NCI-H2196 treated with DMSO at 0.1 percent for 48 hours (cell line): Measurements from ENCODE around the gene KANSL3.
"Not testable (repeated sequence)": the region's sequence is repeated elsewhere in the genome, so short reads cannot be mapped to it uniquely, and the experiment has no call there.

ENCODE experiments used
- DNase-seq: peaks from one replicate; lab custom pipeline; 2025; ENCODE audit not compliant: unreplicated experiment; lab: John Stamatoyannopoulos, UW

The KANSL3 gene

DNA sequence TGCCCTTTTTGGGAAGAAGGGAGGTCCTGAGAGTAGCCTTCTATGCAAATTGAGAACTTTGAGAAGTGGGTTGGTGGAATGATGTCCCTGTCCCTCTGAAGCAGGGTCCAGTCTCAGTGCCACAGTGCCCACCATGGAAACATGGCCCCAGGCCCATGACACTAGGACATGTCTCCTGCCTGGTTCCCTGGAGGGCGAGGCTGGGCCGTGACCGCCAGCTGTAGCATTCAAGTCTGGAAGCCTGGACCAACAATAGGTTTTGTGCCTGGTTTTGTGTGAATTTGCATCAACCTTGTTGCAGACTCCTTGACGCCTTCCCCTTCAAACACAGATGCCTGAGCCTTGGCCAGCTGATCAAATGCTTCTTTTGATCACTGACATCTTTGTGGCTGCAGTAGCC is 74.1 kb downstream of the KANSL3 start:
- no peak for DNase-seq

DNA sequence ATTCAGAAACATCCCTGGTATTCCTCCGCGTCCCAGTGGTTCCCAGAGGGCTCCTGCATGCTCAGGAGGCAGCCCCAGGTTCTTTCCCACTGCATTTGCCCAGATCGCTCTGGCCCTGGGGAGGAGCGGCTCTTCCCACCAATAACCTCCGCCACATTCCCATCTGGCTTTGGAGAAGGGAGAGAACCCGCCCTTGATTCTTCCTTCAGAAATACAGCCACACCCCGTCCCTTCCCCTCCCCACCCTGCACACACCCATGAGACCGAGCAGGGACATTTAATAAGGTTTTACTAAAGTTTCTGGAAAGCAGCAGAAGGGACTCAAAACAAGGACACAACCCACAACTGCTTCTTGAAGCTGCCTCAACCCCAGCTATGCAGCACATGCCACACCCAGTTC is 79.6 kb downstream of the KANSL3 start:
- DNase-seq, result no peak

DNA sequence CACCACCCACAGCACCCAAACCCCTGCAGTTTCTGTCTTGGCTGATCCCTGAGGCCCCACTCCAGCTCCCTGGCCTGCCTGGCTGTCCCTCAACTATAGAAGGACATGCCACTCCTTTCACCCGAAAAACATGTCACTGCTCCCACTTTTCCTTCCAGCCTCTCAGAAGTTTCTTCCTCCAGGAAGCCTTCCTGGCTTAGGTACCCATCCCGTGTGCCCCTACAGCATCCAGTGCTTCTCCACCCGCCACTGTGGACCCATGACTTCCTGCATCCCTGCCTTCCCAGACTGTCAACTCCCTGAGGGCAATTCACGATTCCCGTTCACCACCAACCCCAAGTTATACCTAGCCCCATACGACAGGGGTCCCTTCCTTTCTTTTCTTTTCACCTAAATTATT is 80.1 kb downstream of the KANSL3 start:
- DNase-seq, result no peak

DNA sequence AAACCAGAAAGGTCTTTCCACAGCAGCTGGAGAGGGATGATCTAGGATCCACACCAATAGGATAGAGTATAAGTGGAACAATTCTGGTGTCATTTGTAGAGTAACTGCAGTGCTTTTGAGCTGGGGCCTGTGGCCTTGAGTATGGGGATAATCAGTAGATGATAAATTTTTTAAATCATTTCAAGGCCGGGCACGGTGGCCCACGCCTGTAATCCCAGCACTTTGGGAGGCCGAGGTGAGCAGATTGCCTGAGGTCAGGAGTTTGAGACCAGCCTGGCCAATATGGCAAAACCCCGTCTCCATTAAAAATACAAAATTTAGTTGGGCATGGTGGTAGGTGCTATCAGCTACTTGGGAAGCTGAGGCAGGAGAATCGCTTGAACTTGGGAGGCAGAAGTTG is 80.7 kb downstream of the KANSL3 start:
- DNase-seq, result not testable (repeated sequence)

DNA sequence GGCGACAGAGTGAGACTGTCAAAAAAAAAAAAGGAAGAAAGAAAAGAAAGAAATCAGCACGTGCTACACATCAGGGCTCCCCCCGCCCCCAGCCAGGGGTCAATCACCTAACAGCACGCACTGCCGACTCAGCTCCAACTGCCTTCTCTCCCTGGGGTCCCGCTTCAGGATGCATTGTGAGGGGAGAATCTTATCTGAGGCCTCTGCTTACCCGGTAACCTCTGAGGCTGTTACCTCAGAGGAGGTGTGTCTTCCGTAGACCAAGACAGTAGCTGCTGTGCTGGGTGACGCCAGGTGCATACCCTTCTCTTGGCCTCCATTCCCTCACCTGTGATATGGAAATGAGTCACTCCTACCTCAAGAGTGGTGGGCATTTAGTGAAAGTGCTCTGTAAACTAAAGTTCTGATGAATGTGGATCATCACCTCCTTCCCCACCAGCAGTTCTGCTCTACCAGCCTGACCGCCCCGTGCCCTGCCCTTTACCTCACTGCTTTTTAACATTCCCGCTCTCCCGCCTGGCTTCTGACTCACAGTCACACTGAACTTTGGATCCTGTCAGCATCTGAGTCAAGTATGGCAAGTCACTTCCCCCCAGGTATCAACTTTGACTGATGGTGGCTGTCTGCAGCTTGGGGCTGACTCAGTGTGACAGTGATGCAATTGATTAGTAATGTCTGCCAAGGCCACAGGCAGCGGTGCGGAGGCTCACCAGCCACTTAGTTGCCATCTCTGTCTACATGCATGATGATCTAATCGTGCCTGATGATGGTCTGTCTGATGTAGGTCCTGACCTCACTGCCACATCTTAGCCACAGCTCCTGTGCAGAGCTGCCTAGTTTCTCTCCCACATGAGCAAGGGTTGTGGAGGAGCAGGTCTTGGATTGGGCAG is 81.4 kb downstream of the KANSL3 start:
- DNase-seq, result no peak

DNA sequence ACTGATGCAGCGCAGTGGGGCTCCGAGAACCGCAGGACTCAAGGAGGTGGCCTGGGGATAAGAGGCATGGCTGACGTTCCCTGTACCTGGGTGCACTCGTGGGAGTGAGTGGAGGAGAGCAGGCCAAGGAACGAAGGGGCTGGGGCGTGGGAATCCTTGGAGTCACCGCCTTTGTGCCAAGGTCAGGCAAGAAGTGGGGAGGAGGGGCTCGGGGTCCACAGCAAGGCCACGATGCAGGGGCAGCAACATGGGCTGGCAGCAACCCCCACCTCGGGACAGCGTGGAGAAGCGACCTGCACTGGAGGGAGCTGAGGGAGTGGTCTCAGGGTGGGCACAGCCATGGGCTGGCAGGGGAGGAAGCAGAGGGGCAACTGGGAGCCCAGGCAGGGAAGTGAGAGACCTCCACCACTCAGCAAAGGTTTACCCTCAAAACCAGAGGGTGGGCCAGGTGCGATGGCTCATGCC is 82.9 kb downstream of the KANSL3 start:
- no peak for DNase-seq

DNA sequence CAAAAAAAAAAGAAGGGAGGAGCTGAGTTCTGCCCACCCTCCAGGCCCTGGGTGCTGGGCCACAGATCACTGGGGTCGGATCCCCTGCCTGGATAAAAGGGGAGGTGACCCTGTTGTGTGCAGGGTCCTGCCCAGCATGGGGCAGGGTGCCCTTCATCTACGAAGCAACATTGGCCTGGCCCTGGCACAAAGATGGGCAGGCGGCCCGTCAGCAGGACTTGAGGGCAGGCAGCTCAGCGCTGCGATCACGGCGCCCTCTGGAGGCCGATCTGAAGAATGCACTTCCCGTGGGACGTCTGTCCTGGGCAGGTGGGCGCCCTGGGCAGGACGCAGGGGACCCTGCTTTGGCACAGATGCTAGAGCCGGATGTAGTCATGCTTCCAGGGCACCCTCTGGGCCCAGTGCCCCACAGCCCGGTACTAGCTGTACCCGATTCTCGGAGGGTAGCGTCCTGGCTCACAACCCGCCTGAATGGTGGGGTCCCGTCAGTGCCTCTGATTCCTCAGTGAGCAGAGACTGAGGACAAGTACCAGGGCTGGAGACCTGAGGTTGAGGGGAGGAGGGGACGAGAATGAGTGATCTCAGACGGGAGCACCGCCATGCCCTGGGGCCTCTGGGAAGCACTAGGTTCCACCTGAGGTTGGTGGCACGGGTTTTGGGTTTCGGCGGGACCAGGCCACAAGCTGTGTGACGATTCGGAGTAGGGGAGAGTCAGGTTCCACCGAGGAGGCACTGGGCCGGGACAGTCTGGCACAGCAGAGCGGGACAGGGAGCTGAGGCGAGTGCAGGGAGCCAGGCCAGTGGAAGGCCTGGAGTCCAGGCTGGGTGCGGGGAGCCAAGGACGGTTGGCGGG is 83.6 kb downstream of the KANSL3 start:
- DNase-seq, result peak; percentile 33

DNA sequence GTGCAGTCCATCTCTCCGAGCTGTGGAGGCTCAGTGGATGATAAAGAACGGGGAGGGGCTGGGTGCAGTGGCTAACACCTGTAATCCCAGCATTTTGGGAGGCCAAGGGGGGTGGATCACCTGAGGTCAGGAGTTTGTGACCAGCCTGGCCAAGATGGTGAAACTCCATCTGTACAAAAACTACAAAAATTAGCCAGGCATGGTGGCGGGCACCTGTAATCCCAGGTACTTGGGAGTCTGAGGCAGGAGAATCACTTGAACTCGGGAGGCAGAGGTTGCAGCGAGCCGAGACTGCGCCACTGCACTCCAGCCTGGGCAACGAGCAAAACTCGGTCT is 84.2 kb downstream of the KANSL3 start:
- not testable (repeated sequence) for DNase-seq

DNA sequence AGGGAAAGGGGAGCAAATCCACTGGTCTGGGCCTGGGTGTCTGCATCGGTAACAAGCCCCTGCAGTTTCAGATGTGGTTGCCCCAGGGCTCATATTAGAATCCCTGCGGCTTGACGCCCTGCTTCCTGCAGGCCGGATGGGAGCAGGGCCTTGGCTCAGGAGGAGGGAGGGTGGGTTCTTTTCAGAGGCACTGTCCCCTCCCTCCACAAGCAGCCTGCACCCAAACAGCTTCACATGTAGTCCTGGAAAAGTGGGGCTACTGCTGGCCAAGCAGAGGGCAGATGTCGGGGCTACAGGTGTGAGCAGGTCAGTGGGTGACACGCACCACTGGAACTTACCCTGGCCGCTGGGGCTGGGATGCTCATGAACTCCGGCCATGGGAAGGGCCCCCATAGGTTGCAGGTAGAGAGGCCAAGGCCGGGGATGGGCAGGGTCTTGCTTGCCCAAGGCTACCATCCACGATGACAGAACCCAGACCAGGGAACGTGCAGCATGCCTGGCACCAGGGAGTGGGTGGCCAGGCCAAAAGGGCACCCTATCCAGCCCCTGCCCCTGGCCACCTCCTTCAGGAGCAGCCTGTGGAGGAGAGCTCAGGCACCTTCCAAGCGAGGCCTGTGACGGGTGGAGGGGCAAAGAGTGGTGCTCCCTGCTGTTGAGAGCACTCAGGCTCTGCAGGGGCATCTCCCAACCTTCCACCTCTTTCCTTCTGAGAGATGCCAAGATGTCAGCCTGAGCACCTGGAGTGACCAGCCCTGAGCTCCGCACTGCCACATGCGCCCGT is 84.7 kb downstream of the KANSL3 start:
- DNase-seq, result no peak

DNA sequence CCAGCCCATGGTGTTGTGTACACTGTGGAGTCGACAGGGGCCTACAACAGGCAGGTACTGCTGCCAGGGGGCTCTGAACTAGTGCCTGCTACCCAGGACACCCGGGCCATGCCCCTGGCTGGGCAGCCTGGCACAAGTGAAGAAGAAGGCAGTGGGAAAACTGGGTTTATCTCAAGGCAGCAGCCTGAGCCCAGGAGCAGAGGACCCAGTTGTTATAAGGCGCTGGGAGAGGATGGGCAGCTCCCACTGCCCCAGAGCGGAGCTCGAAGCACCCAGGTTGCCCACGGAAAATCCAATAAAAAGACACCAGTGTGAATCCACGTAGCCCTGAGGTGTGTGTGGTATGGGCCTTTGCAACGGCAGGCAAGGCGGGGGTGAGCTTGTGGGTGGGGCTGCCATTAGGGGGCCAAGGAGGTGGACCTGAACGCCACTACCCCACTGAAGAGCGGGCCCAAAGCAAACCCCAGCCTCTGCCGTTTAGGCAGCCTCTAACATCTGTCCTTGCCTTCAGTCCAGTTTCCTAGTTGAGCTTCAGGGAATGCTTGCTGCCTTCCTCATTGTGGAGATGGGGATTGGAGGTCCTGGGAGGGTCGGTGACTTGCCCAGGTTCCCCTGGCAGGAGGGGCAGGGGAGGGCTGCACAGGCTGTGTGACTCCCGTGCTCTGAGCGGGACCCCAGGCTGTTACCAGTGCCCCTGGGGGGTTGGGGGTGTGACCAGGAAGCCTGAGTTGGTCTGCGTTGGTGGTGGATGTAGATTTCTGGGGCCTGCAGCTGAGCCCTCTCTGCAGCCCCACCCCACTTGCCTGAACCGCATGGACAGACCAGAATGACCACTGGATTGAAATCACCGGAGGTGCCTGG is 85.6 kb downstream of the KANSL3 start:
- DNase-seq, result no peak

DNA sequence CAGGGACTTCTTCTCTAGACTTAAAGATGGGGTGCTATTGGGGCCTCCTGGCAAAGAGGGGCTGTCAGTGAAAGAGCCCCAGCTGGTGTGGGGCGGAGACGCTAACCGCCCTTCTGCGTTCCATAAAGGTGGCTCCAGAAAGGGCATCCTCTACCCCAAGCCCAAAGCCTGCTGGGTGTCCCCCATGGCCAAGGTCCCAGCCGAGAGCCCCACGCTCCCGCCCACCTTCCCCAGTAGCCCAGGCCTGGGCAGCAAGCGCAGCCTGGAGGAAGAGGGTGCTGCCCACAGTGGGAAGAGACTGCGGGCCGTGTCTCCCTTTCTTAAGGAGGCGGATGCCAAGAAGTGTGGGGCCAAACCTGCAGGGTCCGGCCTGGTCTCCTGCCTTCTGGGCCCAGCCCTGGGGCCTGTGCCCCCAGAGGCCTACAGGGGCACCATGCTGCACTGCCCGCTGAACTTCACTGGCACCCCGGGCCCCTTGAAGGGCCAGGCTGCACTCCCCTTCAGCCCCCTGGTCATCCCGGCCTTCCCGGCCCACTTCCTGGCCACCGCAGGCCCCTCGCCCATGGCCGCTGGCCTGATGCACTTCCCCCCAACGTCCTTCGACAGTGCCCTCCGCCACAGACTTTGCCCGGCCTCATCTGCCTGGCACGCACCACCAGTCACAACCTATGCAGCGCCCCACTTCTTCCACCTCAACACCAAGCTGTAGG is 86.4 kb downstream of the KANSL3 start:
- DNase-seq, result no peak

DNA sequence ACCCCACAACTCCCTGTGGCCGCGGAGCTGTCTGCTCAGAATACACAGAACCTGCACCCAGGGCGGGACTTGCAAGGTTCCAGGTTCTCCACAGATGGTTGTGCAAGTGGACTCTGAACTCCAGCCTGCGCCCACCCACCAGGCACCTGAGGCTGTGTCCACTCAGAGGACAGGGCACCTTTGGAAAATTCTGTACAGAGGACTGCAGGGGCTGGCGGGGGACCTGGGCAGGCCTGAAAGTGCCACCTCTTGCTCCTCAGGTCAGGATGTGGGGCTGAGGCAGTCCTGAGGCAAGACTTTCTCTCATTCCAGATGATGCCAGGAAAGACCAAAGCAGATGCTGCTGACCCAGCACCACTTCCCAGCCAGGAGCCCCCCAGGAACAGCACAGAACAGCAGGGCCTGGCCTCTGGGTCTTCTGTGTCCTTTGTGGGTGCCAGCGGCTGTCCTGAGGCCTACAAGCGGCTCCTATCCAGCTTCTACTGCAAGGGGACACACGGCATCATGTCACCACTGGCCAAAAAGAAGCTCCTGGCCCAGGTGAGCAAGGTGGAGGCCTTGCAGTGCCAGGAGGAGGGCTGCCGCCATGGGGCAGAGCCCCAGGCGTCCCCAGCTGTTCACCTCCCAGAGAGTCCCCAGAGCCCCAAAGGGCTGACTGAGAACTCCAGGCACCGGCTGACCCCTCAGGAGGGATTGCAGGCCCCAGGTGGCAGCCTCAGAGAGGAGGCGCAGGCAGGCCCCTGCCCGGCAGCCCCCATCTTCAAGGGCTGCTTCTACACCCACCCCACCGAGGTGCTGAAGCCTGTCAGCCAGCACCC is 87.1 kb downstream of the KANSL3 start:
- no peak for DNase-seq

DNA sequence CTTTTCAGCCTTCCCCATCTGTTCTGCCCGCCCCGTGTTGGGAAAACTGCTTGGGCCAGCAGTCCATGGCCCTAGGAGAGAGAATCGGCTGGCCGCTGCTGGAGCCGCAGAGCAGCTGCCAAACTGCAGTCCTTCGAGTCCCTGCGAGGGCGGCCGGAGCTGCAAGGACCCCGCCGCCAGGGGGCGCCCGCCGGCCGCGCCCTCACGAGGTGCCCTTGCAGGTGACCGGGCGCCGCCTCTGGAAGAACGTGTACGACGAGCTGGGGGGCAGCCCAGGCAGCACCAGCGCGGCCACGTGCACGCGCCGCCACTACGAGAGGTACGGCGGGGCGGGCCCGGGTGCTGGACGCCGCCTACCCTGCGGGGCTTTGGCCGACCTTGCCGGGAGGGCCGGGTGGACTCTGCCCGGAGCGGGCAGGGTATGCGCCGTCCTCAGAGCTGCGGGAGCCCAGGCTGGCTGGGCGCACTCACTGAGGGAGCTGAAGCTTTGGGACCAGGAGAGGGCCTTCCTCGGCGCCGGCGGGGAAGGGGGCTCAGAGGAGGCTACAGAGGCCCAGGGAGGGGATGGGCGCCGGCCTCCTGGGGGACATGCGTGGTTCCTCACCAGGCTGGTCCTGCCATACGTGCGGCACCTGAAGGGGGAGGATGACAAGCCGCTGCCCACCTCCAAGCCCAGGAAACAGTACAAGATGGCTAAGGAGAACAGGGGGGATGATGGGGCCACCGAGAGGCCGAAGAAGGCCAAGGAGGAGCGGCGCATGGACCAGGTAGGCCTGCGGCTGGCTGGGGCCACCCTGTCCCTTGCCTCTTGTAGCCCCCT is 87.9 kb downstream of the KANSL3 start:
- DNase-seq, result no peak

DNA sequence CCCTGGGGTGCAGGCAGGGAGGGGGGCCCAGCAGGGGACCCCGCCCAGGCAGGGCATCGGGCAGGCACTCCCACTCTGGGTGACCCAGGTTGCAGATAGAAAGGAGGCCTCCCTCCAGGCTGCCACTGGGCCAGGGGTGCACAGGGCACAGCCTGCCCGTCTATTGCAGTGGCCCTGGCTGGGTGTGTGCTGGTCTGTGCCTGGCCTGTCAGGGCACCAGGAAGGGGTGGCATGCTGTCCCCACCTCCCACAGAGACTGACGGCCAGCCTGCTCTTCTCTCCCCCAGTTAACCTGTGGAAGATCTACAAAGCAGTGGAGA is 88.7 kb downstream of the KANSL3 start:
- DNase-seq, result no peak

DNA sequence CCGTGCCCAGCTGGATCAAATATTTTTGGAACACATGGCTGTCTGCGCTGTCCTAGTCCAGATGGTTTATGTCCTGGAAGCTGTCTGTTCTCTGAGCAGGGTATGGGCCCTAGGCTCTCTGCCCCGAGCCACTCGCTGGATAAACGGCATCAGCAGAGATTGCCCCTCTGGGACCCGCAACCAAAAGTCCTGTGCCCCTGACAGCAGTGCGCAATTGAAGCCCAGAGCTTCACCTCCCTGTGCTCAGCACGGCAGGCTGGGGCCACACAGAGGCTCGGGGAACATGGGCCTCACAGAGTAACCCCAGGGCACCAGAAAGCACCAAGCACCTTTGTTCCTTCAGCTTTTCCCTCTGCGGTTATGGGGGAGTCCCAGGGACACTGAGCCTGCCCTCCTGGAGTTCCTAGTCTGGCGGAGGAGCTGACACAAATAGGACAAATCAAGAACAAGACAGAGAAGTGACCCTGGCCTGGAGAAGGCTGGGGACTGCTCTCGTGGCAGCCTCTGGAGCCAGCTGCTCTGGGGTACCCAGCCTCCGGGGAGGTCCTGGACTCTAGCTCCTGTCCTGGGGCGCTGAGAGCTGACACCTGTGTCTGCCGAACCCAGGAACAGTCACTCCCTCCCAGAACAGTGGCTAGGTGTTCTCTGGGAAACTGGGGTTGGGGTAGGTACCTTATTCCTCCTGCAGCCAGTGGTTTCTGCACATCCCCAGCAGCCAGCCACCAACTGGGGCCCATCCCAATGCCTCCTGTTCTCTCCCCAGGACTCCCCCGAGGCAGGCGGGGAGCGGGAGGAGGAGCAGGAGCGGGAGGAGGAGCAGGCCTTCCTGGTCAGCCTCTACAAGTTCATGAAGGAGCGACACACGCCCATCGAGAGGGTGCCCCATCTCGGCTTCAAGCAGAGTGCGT is 89.3 kb downstream of the KANSL3 start:
- DNase-seq, result no peak

DNA sequence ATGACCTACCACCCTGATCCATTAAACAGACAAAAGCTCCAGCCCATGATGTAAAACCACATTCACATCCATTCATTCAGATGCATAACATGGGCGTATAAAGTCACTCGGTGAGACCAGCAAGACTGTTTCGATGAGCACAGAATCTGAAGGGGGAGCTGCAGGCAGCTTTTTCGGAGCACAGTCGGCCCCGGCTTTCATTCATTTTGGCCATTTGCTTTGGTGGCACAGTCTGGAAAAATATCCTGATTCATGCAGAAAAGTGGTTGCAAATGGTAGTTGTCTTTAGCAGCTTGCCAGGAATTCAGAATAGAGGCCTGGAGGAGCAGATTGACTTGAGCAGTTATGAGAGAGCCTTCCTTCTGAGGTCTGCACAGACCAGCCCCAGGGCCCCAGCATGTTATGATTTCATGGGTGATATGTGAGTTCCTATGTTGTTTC is 90.4 kb downstream of the KANSL3 start:
- DNase-seq, result no peak

DNA sequence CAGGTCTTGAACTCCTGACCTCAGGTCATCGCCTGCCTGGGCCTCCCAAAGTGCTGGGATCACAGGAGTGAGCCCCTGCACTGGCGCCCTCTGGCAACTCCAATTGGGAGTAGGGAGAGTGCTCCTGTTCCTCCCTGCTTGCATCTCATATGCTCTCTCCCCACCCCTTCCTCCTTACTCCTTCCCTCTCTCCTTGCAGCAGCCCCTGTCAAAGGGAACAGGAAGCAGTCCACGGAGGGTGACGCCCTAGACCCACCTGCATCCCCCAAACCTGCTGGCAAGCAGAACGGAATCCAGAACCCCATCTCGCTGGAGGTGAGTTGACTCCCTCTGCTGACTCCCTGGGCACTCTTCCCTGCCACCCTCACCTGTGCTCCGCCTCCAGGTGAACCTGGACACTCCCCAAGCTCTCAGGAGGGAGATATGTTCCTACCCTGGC is 90.9 kb downstream of the KANSL3 start:
- DNase-seq, result no peak
